Parathyroid adenoma (tissue), 2 donors: ENCODE data around the gene ADGRV1.

Experiments
- H2AFZ ChIP-seq: fragments of 300-600 bp; sonication (generic); one replicate; pipeline ENCODE4 v1.7.0; 2017; ENCODE audit warnings: antibody characterized with exemption, mild to moderate bottlenecking
- H3K27ac ChIP-seq: fragments of 300-600 bp; sonication (generic); one replicate; pipeline ENCODE4 v1.7.0; 2017
- H3K27me3 ChIP-seq: fragments of 300-600 bp; sonication (generic); one replicate; pipeline ENCODE4 v1.7.0; 2017; ENCODE audit warnings: low read length; ENCODE audit not compliant: control insufficient read depth, insufficient read depth
- H3K36me3 ChIP-seq: fragments of 300-600 bp; sonication (generic); one replicate; pipeline ENCODE4 v1.7.0; 2017; ENCODE audit warnings: low read length; ENCODE audit not compliant: control insufficient read depth, insufficient read depth
- H3K4me1 ChIP-seq: fragments of 300-600 bp; sonication (generic); one replicate; pipeline ENCODE4 v1.7.0; 2017; ENCODE audit warnings: control low read depth
- H3K4me2 ChIP-seq: fragments of 300-600 bp; sonication (generic); one replicate; pipeline ENCODE4 v1.7.0; 2017; ENCODE audit warnings: low read length
- H3K4me3 ChIP-seq: fragments of 300-600 bp; sonication (generic); one replicate; pipeline ENCODE4 v1.7.0; 2017; ENCODE audit warnings: low read depth, low read length
- H3K79me2 ChIP-seq: fragments of 300-600 bp; sonication (generic); one replicate; pipeline ENCODE4 v1.7.0; 2017; ENCODE audit warnings: control low read depth
- H3K9ac ChIP-seq: fragments of 300-600 bp; sonication (generic); one replicate; pipeline ENCODE4 v1.7.0; 2017; ENCODE audit warnings: mild to moderate bottlenecking
- H3K9me3 ChIP-seq: fragments of 300-600 bp; sonication (generic); one replicate; pipeline ENCODE4 v1.7.0; 2017; ENCODE audit warnings: low read length; ENCODE audit not compliant: control insufficient read depth
- TF ChIP-seq, protein P1 (sequence below): fragments of 300-600 bp; sonication (generic); IDR thresholded peaks from one replicate; pipeline ENCODE4 v1.7.0; 2017; ENCODE audit warnings: antibody characterized with exemption, mild to moderate bottlenecking
- donor health status: primary hyperparathyroidism.

ADGRV1 gene

DNA sequence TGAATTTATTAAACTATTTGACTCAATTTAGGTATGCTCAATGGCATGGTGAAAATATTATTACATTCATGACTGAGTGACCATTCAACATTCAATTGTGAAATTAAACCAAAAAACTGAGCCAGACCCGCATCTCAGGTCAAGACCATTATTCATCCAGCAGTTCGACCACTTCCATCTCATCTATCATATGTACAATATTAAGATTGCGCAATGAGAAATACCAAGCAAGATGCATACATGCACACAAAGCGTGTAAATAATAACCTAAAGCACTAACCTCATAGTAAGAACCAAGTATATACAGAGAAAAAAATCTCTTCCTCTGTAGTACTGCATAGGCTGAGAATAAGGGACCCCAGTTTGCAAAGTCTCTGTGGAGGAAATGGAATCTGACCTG is 310.2 kb downstream of the ADGRV1 start:
- Histone ChIP-seq H3K9ac (no peak overlapping the region), H3K27ac (no peak overlapping the region), H3K36me3 (no peaks in the 10 kb centered on the region), H3K4me2 (no peak overlapping the region), H2AFZ (no peak overlapping the region), H3K9me3 (no peaks in the 10 kb centered on the region), H3K27me3 (no peaks in the 10 kb centered on the region), H3K4me3 (no peak overlapping the region), H3K79me2 (no peaks in the 10 kb centered on the region), H3K4me1 (no peaks in the 10 kb centered on the region)
- TF ChIP-seq, protein P1, sequence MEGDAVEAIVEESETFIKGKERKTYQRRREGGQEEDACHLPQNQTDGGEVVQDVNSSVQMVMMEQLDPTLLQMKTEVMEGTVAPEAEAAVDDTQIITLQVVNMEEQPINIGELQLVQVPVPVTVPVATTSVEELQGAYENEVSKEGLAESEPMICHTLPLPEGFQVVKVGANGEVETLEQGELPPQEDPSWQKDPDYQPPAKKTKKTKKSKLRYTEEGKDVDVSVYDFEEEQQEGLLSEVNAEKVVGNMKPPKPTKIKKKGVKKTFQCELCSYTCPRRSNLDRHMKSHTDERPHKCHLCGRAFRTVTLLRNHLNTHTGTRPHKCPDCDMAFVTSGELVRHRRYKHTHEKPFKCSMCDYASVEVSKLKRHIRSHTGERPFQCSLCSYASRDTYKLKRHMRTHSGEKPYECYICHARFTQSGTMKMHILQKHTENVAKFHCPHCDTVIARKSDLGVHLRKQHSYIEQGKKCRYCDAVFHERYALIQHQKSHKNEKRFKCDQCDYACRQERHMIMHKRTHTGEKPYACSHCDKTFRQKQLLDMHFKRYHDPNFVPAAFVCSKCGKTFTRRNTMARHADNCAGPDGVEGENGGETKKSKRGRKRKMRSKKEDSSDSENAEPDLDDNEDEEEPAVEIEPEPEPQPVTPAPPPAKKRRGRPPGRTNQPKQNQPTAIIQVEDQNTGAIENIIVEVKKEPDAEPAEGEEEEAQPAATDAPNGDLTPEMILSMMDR = no peak

DNA sequence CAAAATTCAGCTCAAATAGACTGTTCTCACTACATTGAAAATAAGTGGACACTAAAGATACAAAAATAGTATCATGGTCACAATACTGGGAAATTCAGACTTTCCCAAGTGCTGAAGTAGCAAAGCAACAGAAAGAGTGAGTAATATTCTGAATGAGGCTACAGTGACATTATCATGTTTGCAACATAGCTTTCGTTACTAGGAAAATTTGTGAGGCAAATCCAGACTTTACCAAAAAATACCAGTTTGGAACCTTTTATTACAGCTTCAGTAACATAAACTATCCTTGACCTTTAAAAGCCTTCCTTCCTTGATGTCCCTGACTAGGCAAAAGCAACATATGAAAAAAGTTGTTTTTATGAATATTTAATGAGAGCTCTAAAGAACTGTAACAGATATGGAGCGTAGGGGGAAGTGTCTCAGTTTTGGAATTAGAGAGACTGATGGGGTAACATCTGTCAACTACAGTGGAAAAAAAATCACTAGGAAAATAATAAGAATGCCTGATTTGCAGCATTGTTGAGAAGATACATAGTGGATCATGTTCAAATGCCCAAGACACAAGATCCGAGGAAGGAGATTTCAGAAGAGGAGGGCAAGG is 312.9 kb downstream of the ADGRV1 start:
- Histone ChIP-seq H3K36me3 (no peaks in the 10 kb centered on the region), H3K9ac (no peak overlapping the region), H2AFZ (peak overlapping the region; percentile 4), H3K79me2 (no peaks in the 10 kb centered on the region), H3K27me3 (no peaks in the 10 kb centered on the region), H3K9me3 (no peaks in the 10 kb centered on the region), H3K4me2 (no peak overlapping the region), H3K4me1 (no peaks in the 10 kb centered on the region), H3K27ac (no peak overlapping the region), H3K4me3 (no peak overlapping the region)
- TF ChIP-seq, protein P1 = no peak

DNA sequence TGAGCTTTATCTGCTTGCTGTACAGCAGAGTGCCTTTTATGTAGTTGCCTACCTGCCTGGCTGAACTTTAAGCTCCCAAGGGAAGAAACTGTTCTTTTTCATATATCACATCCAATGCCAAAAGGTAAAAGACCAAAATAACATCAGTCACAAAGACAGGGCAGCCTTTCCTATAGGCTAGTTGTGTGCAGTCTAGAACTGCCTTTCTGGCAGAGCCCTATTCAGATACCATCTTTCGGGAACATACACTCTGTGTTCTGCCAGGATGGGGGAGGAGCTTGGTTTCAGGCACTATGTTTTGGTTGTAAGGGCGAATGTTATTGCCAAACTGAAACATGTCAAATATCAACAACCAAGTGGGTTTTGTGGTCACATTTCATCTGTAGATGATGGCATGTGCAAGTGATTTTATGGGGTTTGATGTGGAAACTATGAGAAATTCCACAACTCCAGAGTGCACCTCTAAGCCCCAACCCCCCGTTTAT is 314.5 kb downstream of the ADGRV1 start:
- Histone ChIP-seq H3K4me2 (peak overlapping the region; percentile 23), H3K27me3 (no peaks in the 10 kb centered on the region), H3K36me3 (no peaks in the 10 kb centered on the region), H3K4me3 (no peak overlapping the region), H3K27ac (no peak overlapping the region), H2AFZ (no peak overlapping the region), H3K4me1 (no peaks in the 10 kb centered on the region), H3K9ac (no peak overlapping the region), H3K79me2 (no peaks in the 10 kb centered on the region), H3K9me3 (no peaks in the 10 kb centered on the region)
- TF ChIP-seq, protein P1 = no peak

DNA sequence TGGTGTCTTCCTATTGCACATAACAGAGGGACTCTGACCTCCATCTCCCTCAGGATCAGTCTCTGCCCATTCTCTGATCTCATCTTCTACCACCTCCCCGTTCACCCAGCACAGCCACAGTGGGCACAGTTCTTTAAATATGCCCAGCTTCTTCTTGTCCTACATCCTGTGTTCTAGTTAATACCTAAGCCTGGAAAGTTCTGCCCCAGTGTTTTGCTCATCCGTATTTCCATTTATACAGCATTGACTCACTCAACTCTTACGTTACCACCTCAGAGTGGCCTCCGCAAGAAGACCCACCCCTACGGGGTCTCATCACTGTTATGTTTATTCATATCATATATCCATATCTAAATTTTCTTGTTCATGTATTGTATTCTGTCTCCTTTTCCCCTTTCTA is 315.5 kb downstream of the ADGRV1 start:
- no peaks in the 10 kb centered on the region for H3K9me3 ChIP-seq
- no peaks in the 10 kb centered on the region for H3K4me1 ChIP-seq
- no peaks in the 10 kb centered on the region for H3K36me3 ChIP-seq
- H3K9ac ChIP-seq = no peak overlapping the region
- TF ChIP-seq, protein P1 = no peak
- no peak overlapping the region for H3K27ac ChIP-seq
- no peak overlapping the region for H2AFZ ChIP-seq
- H3K4me3 ChIP-seq = no peak overlapping the region
- H3K79me2 ChIP-seq = no peaks in the 10 kb centered on the region
- H3K27me3 ChIP-seq = no peaks in the 10 kb centered on the region
- H3K4me2 ChIP-seq = no peak overlapping the region

DNA sequence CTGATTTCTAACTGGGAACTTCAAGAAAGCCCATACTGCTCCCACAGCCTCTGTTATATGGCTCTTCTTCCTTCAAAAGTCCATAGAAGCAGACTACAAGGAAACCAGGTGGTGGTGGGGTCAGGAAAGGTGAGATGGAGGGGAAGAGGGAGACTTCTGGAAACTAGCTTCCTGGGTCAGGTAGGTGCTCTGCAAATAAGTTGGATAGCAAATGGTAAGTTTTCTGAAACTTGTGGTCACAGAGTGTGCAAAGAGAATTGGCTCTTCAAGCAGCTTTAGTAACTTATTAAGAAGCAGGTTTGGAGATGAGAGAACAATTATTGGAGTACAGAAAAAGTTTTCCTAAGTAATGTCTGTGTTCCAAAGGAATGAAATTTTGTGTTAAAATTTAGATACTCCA is 316.9 kb downstream of the ADGRV1 start:
- TF ChIP-seq, protein P1 = no peak
- no peak overlapping the region for H3K27ac ChIP-seq

More for the DNA sequence above, 316.9 kb downstream of the ADGRV1 start:
- Histone ChIP-seq H3K79me2 (no peaks in the 10 kb centered on the region), H3K4me1 (no peaks in the 10 kb centered on the region), H3K9ac (no peak overlapping the region), H2AFZ (no peak overlapping the region), H3K36me3 (no peaks in the 10 kb centered on the region), H3K27me3 (no peaks in the 10 kb centered on the region), H3K4me2 (no peak overlapping the region), H3K9me3 (no peaks in the 10 kb centered on the region), H3K4me3 (no peak overlapping the region)
